HCT116 (cell line): Measurements from ENCODE around the gene CSPG4.

Experiments used
- ATF3 ChIP-seq: IDR thresholded peaks from 2 replicates; pipeline ENCODE4 v1.6.1; 2012
- CBX3 ChIP-seq: IDR thresholded peaks from 2 replicates; pipeline ENCODE4 v1.6.1; 2012; ENCODE audit warnings: low read depth
- CEBPB ChIP-seq: IDR thresholded peaks from 2 replicates; pipeline ENCODE4 v1.6.1; 2012; ENCODE audit warnings: low read depth
- EZH2 ChIP-seq: fragments of 200-600 bp; sonication (generic); IDR thresholded peaks from 2 replicates; pipeline ENCODE4 v1.6.1; 2017; ENCODE audit warnings: antibody characterized with exemption, mixed run types
- POLR2A ChIP-seq: IDR thresholded peaks from 2 replicates; pipeline ENCODE4 v1.7.0; 2011; ENCODE audit warnings: borderline replicate concordance; ENCODE audit not compliant: insufficient read depth, insufficient read length; ENCODE audit errors: extremely low read depth
- TCF7L2 ChIP-seq: IDR thresholded peaks from 2 replicates; pipeline ENCODE4 v1.7.0; 2011; ENCODE audit warnings: borderline replicate concordance, inconsistent platforms; ENCODE audit not compliant: insufficient read depth, insufficient read length; ENCODE audit errors: extremely low read depth
- YY1 ChIP-seq: IDR thresholded peaks from 2 replicates; pipeline ENCODE4 v1.6.1; 2011; ENCODE audit warnings: low read length, low read depth, moderate library complexity, mild to moderate bottlenecking; ENCODE audit not compliant: insufficient replicate concordance; ENCODE audit errors: extremely low read depth
- TF ChIP-seq, protein P1 (sequence below), 3 experiments: fragments of 200-600 bp in 1 of 3; sonication (generic) in 1 of 3; IDR thresholded peaks in 2 of 3; conservative IDR thresholded peaks in 1 of 3; 2 replicates each; pipeline ENCODE4 v1.5.1; 2012 to 2017; ENCODE audit warnings: low read depth in 2 of 3, low read length in 2 of 3, antibody characterized with exemption in 1 of 3, borderline replicate concordance in 1 of 3, control low read depth in 1 of 3, mild to moderate bottlenecking in 1 of 3, mixed read lengths in 1 of 3, mixed run types in 1 of 3, moderate library complexity in 1 of 3; ENCODE audit not compliant: insufficient read depth in 1 of 3
- TF ChIP-seq, protein P2 (sequence below): IDR thresholded peaks from 2 replicates; pipeline ENCODE4 v1.6.1; 2011; ENCODE audit warnings: mild to moderate bottlenecking, low read length, moderate library complexity; ENCODE audit not compliant: insufficient replicate concordance; ENCODE audit errors: extremely low read depth

DNA sequence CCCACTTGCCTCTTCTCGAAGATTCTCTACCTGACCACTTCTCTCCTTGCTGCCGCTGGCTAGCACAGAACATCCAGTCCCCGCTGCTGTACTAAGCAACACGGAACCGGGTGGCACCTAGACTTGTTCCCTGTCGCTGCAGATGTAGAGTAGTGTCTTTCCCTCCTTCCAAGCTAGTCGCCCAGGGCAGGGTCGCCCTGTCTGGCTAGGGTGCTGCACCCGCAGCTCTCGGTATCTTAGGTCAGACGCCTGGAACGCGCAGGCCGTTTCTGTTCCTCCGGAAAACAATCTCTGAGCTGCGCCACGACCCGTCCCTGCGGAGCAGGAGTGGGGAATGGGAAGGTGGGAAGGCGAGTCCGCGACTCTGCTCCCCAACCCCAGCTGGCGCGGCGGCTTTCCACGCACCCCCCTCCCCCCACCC lies 65.7 kb downstream of the CSPG4 start:
- no peak for TF ChIP-seq TCF7L2
- TF ChIP-seq, protein P1, sequence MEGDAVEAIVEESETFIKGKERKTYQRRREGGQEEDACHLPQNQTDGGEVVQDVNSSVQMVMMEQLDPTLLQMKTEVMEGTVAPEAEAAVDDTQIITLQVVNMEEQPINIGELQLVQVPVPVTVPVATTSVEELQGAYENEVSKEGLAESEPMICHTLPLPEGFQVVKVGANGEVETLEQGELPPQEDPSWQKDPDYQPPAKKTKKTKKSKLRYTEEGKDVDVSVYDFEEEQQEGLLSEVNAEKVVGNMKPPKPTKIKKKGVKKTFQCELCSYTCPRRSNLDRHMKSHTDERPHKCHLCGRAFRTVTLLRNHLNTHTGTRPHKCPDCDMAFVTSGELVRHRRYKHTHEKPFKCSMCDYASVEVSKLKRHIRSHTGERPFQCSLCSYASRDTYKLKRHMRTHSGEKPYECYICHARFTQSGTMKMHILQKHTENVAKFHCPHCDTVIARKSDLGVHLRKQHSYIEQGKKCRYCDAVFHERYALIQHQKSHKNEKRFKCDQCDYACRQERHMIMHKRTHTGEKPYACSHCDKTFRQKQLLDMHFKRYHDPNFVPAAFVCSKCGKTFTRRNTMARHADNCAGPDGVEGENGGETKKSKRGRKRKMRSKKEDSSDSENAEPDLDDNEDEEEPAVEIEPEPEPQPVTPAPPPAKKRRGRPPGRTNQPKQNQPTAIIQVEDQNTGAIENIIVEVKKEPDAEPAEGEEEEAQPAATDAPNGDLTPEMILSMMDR (IDR thresholded peaks at IDR 0.05 in 2 of 3, conservative IDR thresholded peaks at IDR 0.05 in 1 of 3; ENCODE audit: borderline replicate concordance in 1 of 3, insufficient read depth in 1 of 3, low read depth in 2 of 3, low read length in 2 of 3): no peak
- no peak for TF ChIP-seq EZH2
- no peak for TF ChIP-seq POLR2A
- no peak for TF ChIP-seq ATF3
- no peak for TF ChIP-seq CEBPB
- TF ChIP-seq, protein P2, sequence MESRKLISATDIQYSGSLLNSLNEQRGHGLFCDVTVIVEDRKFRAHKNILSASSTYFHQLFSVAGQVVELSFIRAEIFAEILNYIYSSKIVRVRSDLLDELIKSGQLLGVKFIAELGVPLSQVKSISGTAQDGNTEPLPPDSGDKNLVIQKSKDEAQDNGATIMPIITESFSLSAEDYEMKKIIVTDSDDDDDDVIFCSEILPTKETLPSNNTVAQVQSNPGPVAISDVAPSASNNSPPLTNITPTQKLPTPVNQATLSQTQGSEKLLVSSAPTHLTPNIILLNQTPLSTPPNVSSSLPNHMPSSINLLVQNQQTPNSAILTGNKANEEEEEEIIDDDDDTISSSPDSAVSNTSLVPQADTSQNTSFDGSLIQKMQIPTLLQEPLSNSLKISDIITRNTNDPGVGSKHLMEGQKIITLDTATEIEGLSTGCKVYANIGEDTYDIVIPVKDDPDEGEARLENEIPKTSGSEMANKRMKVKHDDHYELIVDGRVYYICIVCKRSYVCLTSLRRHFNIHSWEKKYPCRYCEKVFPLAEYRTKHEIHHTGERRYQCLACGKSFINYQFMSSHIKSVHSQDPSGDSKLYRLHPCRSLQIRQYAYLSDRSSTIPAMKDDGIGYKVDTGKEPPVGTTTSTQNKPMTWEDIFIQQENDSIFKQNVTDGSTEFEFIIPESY: no peak
- no peak for TF ChIP-seq YY1
- TF ChIP-seq CBX3: no peak
